Osteocyte (in vitro differentiated cells): ENCODE results near the gene PRRT3. TPM values are rescaled to one million over a fixed set of nuclear protein-coding genes. Genes with fewer than 3 reads are reported as not detected.
A peak's percentile ranks its signal among the peaks of the same experiment; 100 is the strongest.

Experiments used
- DNase-seq: peaks from one replicate; pipeline ENCODE4 v3.0.0; 2021; ENCODE audit warnings: mixed read lengths; ENCODE audit not compliant: unreplicated experiment; ENCODE audit errors: extremely low spot score
- H3K27ac Mint-ChIP-seq: one replicate; pipeline ENCODE4 v1.8.0; 2021; ENCODE audit warnings: mild to moderate bottlenecking, mixed read lengths; ENCODE audit not compliant: unreplicated experiment
- H3K27me3 Mint-ChIP-seq: one replicate; pipeline ENCODE4 v1.8.0; 2021; ENCODE audit warnings: mixed read lengths; ENCODE audit not compliant: unreplicated experiment
- H3K36me3 Mint-ChIP-seq: one replicate; pipeline ENCODE4 v1.8.0; 2021; ENCODE audit warnings: mixed read lengths; ENCODE audit not compliant: unreplicated experiment
- H3K4me1 Mint-ChIP-seq: one replicate; pipeline ENCODE4 v1.8.0; 2021; ENCODE audit warnings: mixed read lengths; ENCODE audit not compliant: unreplicated experiment
- H3K4me3 Mint-ChIP-seq: one replicate; pipeline ENCODE4 v1.8.0; 2021; ENCODE audit warnings: mild to moderate bottlenecking, moderate library complexity, mixed read lengths; ENCODE audit not compliant: unreplicated experiment
- H3K9me3 Mint-ChIP-seq: one replicate; pipeline ENCODE4 v1.8.0; 2021; ENCODE audit warnings: mixed read lengths; ENCODE audit not compliant: unreplicated experiment
- CTCF ChIP-seq: fragments of 200-600 bp; sonication (generic); IDR thresholded peaks from 2 replicates; pipeline ENCODE4 v1.5.0; 2021; ENCODE audit warnings: antibody characterized with exemption, mild to moderate bottlenecking, moderate library complexity
- total RNA-seq: library from RNA; stranded (reverse); gene quantifications from 2 replicates; pipeline ENCODE4 v1.2.1, GENCODE V29; 2021

PRRT3 gene
- total RNA-seq, 1 donor from 2014 or later: 6.6 TPM

GRCh38 chr3:9932843-9933560 is 19.2 kb downstream of the PRRT3 start:
- peak overlapping the region; percentile 94 for H3K4me3 Mint-ChIP-seq
- DNase-seq: peak; percentile 93

GRCh38 chr3:9932535-9932842 is 19.7 kb downstream of the PRRT3 start:
- peak overlapping the region; percentile 88 for H3K27ac Mint-ChIP-seq
- no peaks in the 10 kb centered on the region for H3K27me3 Mint-ChIP-seq
- peaks cover 25% of the 10 kb centered on the region for H3K4me1 Mint-ChIP-seq
- TF ChIP-seq CTCF: no peak
- DNase-seq: no peak
- H3K36me3 Mint-ChIP-seq: peaks cover 10% of the 10 kb centered on the region
- no peaks in the 10 kb centered on the region for H3K9me3 Mint-ChIP-seq
- H3K4me3 Mint-ChIP-seq: peak overlapping the region; percentile 94

More at GRCh38 chr3:9932843-9933560, 19.2 kb downstream of the PRRT3 start:
- no peaks in the 10 kb centered on the region for H3K9me3 Mint-ChIP-seq
- H3K4me1 Mint-ChIP-seq: peaks cover 25% of the 10 kb centered on the region
- H3K27me3 Mint-ChIP-seq: no peaks in the 10 kb centered on the region
- TF ChIP-seq CTCF: peak; percentile 85
- peak overlapping the region; percentile 88 for H3K27ac Mint-ChIP-seq
- H3K36me3 Mint-ChIP-seq: peaks cover 11% of the 10 kb centered on the region

DNA sequence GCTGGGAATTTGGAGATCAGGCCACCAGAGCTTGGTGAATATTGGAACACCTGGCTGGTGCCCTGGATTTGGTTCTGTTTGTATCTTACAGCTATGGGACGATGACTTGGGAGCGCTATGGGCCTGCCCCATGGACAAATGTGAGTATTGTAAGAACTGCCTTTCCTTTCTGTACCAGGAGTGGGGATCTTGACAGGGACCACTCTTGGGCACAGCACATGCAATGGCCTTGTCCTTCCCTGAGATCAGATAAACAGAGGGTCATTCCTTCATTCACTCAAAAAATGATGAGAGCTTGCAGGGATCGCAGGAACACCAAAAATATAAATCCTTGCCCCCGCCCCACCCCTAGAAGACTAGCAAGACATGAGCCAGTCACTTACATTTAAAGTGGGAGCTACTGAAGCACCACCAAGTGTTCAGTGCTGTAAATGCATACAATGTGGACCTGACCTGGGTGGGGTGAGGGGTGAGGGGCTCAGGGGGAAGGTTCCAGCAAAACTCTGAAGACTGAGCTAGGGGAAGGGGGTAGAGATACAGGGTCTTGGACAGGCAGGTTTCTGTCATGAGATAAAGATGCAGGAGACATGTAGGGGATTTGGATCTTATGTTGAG is 21.3 kb downstream of the PRRT3 start:
- Mint-ChIP-seq H3K4me1 (peaks cover 25% of the 10 kb centered on the region), H3K27me3 (no peaks in the 10 kb centered on the region), H3K27ac (no peak overlapping the region), H3K9me3 (no peaks in the 10 kb centered on the region), H3K36me3 (peaks cover 8% of the 10 kb centered on the region), H3K4me3 (no peak overlapping the region)
- TF ChIP-seq CTCF: no peak
- no peak for DNase-seq

GRCh38 chr3:9928158-9928557 is 24.1 kb downstream of the PRRT3 start:
- Mint-ChIP-seq H3K9me3 (no peaks in the 10 kb centered on the region), H3K27ac (no peak overlapping the region), H3K4me3 (no peak overlapping the region)

More at GRCh38 chr3:9928158-9928557, 24.1 kb downstream of the PRRT3 start:
- DNase-seq: no peak
- TF ChIP-seq CTCF: no peak
- Mint-ChIP-seq H3K27me3 (no peaks in the 10 kb centered on the region), H3K36me3 (peaks cover 21% of the 10 kb centered on the region), H3K4me1 (peaks cover 5% of the 10 kb centered on the region)
